ENCODE results near the gene PAPPA2. TPM values are rescaled to one million over a fixed set of nuclear protein-coding genes. Genes with fewer than 3 reads are reported as not detected.

Gene PAPPA2
- total RNA-seq, 1 donor from 2014 or later: not detected

DNA sequence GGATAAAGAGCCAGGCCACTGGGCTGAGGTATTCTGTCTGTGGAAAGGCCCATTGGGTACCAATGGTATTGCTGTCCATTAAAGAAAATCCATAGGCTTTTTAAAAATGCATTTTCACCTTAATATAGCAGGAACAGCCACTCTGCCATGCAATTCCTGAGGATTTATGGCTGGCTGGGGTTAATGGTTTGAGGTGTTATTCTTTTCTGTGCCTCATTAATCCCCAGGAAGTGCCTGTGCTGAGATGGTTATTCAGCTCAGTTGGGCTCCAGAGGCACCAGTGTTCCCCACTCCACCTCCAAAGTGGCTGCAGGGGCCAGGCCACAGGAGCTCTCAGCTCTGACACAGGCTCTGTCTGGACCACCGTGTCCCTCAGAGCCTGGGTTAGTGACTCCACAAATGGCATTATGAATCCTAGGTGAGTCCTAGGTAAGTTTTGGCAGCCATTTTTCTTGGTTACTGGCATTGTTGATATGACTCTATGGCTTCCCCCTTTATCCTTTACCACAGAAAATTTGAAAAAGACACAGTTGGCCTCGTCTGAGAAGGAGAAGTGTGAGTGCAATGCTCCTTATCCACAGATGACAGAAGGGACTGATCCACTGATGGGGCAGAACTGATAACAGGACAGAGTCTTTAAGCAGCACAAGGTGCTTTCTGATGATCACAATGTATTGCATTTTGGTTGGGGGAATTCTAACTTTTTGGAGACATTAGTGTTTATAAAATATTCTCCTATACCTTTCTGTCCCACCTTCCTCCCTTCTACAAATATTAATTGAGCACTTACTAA is 2.2 kb upstream of the PAPPA2 start:
- intact Hi-C loops (cut with micrococcal nuclease): no loop called here
- Mint-ChIP-seq H3K27ac (no peak overlapping the region), H3K4me3 (no peak overlapping the region), H3K36me3 (ENCODE audit: low read depth) (no peaks in the 10 kb centered on the region), H3K27me3 (no peaks in the 10 kb centered on the region), H3K4me1 (no peaks in the 10 kb centered on the region), H3K9me3 (no peaks in the 10 kb centered on the region)
- no peak for ATAC-seq (ENCODE audit: low read depth)
- ChIA-PET POLR2A (no interaction called here), CTCF (no interaction called here)
- TF ChIP-seq, protein P1, sequence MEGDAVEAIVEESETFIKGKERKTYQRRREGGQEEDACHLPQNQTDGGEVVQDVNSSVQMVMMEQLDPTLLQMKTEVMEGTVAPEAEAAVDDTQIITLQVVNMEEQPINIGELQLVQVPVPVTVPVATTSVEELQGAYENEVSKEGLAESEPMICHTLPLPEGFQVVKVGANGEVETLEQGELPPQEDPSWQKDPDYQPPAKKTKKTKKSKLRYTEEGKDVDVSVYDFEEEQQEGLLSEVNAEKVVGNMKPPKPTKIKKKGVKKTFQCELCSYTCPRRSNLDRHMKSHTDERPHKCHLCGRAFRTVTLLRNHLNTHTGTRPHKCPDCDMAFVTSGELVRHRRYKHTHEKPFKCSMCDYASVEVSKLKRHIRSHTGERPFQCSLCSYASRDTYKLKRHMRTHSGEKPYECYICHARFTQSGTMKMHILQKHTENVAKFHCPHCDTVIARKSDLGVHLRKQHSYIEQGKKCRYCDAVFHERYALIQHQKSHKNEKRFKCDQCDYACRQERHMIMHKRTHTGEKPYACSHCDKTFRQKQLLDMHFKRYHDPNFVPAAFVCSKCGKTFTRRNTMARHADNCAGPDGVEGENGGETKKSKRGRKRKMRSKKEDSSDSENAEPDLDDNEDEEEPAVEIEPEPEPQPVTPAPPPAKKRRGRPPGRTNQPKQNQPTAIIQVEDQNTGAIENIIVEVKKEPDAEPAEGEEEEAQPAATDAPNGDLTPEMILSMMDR (IDR thresholded peaks at IDR 0.05): no peak
- DNase-seq: no peak

DNA sequence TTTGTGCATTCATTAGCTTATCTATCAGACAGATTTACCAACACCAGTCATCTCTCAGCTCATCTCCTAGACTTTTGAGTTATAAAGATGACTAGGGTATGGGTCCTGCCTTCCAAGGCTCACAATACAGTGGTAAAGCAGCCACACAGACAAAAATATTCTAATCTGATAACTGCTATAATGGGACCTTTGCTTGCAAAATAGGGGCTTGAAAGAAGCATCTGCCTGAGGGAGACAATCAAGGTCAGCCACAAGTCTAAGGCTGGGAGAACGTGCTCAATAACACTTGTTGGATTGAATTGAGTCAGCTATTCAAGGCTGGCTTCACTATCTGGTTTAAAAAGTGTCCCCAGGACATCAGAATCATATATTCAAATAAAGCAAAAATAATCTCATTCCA is 1.4 kb upstream of the PAPPA2 start:
- H3K9me3 Mint-ChIP-seq: no peaks in the 10 kb centered on the region
- POLR2A ChIA-PET: no interaction called here
- DNase-seq: no peak
- H3K36me3 Mint-ChIP-seq (ENCODE audit: low read depth): no peaks in the 10 kb centered on the region
- TF ChIP-seq, protein P1 (IDR thresholded peaks at IDR 0.05): no peak
- no peaks in the 10 kb centered on the region for H3K4me1 Mint-ChIP-seq
- CTCF ChIA-PET: no interaction called here
- no peak overlapping the region for H3K27ac Mint-ChIP-seq
- intact Hi-C loops (cut with micrococcal nuclease): no loop called here
- no peaks in the 10 kb centered on the region for H3K27me3 Mint-ChIP-seq
- ATAC-seq (ENCODE audit: low read depth): no peak
- H3K4me3 Mint-ChIP-seq: no peak overlapping the region

DNA sequence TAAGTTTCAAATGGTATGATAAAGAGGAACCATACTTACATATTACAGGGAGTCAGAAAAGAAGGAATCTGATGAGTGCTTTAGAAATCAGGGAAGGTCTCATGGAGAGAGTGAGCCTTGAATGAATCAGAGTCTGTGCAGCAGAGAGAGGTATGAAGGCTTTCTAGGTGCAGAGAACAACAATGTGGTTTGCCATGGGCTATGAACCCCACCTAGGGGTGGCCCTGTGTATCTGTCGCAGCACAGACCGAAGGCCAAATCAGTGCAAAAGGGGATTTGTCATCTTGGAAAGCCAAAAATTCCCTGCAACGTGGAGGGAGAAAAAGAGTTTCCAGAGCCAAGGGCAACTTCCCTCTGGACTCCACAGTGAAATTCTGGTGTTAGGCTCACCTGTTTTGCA is 3.5 kb downstream of the PAPPA2 start:
- no peaks in the 10 kb centered on the region for H3K4me1 Mint-ChIP-seq
- intact Hi-C loops (cut with micrococcal nuclease): no loop called here
- no peak for DNase-seq
- no peak overlapping the region for H3K27ac Mint-ChIP-seq
- TF ChIP-seq, protein P1 (IDR thresholded peaks at IDR 0.05): no peak
- ATAC-seq (ENCODE audit: low read depth): no peak
- CTCF ChIA-PET: no interaction called here
- H3K36me3 Mint-ChIP-seq (ENCODE audit: low read depth): no peaks in the 10 kb centered on the region
- H3K4me3 Mint-ChIP-seq: no peak overlapping the region
- no peaks in the 10 kb centered on the region for H3K9me3 Mint-ChIP-seq
- POLR2A ChIA-PET: no interaction called here
- H3K27me3 Mint-ChIP-seq: no peaks in the 10 kb centered on the region

DNA sequence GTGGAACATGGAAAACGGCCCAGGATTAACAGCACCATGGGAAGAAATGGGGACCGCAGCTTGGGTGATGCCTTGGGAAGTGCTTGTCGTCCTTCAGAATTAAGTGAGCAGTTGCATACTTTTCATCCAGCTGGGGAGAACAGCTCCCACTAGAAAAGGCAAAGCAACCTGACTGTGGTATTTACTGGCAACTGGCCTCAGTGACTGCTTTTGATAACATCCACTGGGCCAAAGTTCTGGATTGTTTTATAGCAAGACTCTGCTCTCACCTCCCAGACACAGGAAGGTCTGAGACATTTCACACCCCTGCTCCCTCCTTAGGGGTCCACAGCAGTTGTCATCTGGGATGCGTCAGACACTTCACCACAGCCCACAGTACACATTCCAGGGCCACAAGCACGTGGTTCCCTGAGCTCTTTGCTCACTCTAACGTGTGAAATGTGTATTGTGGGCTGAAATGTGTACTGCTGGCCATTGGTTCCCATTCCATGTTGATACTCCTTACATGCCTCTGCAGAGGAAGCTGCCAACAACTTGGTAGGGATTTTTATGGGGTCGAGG is 6.6 kb downstream of the PAPPA2 start:
- Mint-ChIP-seq H3K4me3 (no peak overlapping the region), H3K27me3 (no peaks in the 10 kb centered on the region), H3K27ac (no peak overlapping the region), H3K9me3 (no peaks in the 10 kb centered on the region), H3K4me1 (no peaks in the 10 kb centered on the region), H3K36me3 (ENCODE audit: low read depth) (no peaks in the 10 kb centered on the region)
- POLR2A ChIA-PET: no interaction called here
- intact Hi-C loops (cut with micrococcal nuclease): no loop called here
- ATAC-seq (ENCODE audit: low read depth): no peak
- CTCF ChIA-PET: no interaction called here
- no peak for DNase-seq
- TF ChIP-seq, protein P1 (IDR thresholded peaks at IDR 0.05): no peak

DNA sequence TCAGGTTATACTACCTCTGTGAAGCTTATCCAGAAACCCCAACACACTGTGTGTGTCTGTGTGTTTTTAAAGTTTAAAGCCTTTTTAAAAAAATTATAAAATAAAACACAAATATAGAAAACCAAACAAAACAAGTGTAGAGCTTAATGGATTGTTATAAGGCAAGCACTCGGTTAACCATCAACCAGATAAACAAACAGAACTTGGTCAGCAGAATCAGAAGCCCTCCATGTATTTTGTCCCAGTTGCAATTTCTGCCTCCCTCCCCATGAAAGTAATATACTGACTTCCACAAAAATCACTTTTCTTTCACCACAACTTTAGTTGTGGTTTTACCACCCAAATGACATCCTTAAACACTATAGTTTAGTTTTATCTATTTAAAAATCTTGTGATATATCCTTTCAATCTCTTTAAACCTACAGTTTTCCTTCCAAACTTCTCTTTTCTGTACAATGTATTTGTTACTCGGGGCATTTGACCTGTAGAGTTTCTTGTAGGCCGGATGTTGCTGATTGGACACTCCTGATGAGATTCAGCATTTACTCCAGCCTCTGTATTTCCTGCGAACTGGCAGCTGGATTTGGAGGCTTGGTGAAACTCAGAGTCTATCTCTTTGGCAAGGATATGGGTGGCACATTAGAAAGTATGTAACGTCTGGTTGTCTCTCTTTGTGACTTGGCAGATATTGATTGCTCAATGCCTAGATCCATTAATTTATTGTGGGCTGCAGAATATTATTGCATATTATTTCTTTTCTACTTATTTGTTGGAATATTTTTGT is 8.6 kb downstream of the PAPPA2 start:
- Mint-ChIP-seq H3K9me3 (no peaks in the 10 kb centered on the region), H3K4me1 (no peaks in the 10 kb centered on the region), H3K36me3 (ENCODE audit: low read depth) (no peaks in the 10 kb centered on the region), H3K4me3 (no peak overlapping the region), H3K27me3 (no peaks in the 10 kb centered on the region), H3K27ac (no peak overlapping the region)
- TF ChIP-seq, protein P1 (IDR thresholded peaks at IDR 0.05): no peak
- ChIA-PET POLR2A (no interaction called here), CTCF (no interaction called here)
- intact Hi-C loops (cut with micrococcal nuclease): no loop called here
- DNase-seq: no peak
- ATAC-seq (ENCODE audit: low read depth): no peak
